Upper lobe of left lung (tissue), 6 donors: ENCODE results near the gene CHD9. TPM values are rescaled to one million over a fixed set of nuclear protein-coding genes. Genes with fewer than 3 reads are reported as not detected.
"Not testable (repeated sequence)": the region's sequence is repeated elsewhere in the genome, so short reads cannot be mapped to it uniquely, and the experiment has no call there.

ENCODE experiments used
- ATAC-seq, 2 donors: fragments of 200-7000 bp; cut with Tn5 transposase; one replicate each; pipeline ENCODE4 v1.9.1; 2022; ENCODE audit warnings: mild to moderate bottlenecking in 2 of 2, moderate library complexity in 2 of 2; ENCODE audit not compliant: low FRiP score in 2 of 2
- DNase-seq, 2 donors: peaks; one replicate each; pipeline ENCODE4 v3.0.0-alpha.2; 2019 to 2020
- H3K27ac ChIP-seq, 4 donors: fragments of 200-600 bp; sonication (generic); one replicate each; pipeline ENCODE4 v1.5.1; 2016 to 2019
- H3K27me3 ChIP-seq, 4 donors: fragments of 200-600 bp; sonication (generic); one replicate each; pipeline ENCODE4 v1.5.1; 2017 to 2019
- H3K36me3 ChIP-seq, 4 donors: fragments of 200-600 bp; sonication (generic); one replicate each; pipeline ENCODE4 v1.5.1; 2016 to 2019
- H3K4me1 ChIP-seq, 4 donors: fragments of 200-600 bp; sonication (generic); one replicate each; pipeline ENCODE4 v1.5.1; 2018 to 2019
- H3K4me3 ChIP-seq, 4 donors: fragments of 200-600 bp; sonication (generic); one replicate each; pipeline ENCODE4 v1.5.1; 2017 to 2019; ENCODE audit warnings: mild to moderate bottlenecking in 2 of 4, moderate library complexity in 1 of 4
- H3K9me3 ChIP-seq, 4 donors: fragments of 200-600 bp; sonication (generic); one replicate each; pipeline ENCODE4 v1.5.1; 2018 to 2019
- EP300 ChIP-seq, 4 donors: sonication (generic); formaldehyde crosslinking; IDR thresholded peaks; one replicate each; pipeline ENCODE4 v1.5.1; 2017; ENCODE audit warnings: antibody characterized with exemption in 4 of 4, control low read depth in 2 of 4
- POLR2A ChIP-seq, 4 donors: fragments of 450-650 bp; IDR thresholded peaks; one replicate each; pipeline ENCODE4 v1.5.1; 2016 to 2017; ENCODE audit warnings: antibody characterized with exemption in 4 of 4, mild to moderate bottlenecking in 2 of 4
- POLR2AphosphoS5 ChIP-seq, 2 donors: sonication (generic); formaldehyde crosslinking; IDR thresholded peaks; one replicate each; pipeline ENCODE4 v1.5.1; 2017; ENCODE audit warnings: antibody characterized with exemption in 2 of 2
- WGBS, 2 donors: methylation state at CpG; one replicate each; pipeline ENCODE4 v1.1.5; 2017 to 2018; 5-methylcytosine and 5-hydroxymethylcytosine counted together
- total RNA-seq, 6 donors: library from RNA; depleted of rRNA in 4 of 6; stranded (reverse); fragments of >200 nt in 4 of 6; gene quantifications; one replicate each; pipeline versions ENCODE4 v1.1.0 to v1.2.1, GENCODE V29; 2016 to 2021
- TF ChIP-seq, protein P1 (sequence below), 6 experiments: fragments of 450-650 bp in 4 of 6; fragments of 200-600 bp in 2 of 6; sonication (generic) in 2 of 6; IDR thresholded peaks; one replicate each; pipeline ENCODE4 v1.5.1; 2016 to 2019; ENCODE audit warnings: antibody characterized with exemption in 6 of 6
- donor health status: DM: no; HTN: no; CAD: no; lungs with moderate emphysema.
- donor health status: DM: no; HTN: yes; CAD: no; lungs with severe emphysema.

The CHD9 gene
- total RNA-seq, 6 donors from 2014 or later, result 55.6 to 98.8 (median 68.3) TPM

DNA sequence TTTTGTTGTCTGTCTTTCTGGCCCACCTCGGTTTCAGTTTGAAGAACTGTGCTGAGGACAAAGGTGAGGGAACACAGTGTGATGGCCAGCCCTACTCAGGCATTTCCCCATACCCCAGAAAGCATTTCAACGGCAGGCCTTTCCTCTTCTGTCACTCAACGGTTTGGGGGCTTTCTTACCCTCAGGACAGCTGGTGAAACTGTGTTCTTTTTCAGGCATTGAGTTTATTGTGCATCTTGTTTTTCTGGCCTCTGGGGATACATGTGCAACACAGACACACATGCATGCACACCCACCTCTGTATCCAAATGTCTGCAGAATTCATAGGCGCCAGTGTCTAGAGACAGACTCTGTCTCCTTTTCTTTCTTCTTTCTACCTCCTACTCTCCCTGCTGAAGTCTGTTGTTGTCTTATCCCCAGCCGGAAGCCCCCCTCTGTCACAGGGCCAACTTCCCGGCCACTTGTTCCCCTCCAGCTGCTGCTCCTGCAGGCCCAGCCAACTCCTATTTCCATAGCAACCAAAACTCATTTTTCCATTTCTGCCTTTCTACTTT, 17.0 kb downstream of the CHD9 start:
- DNase-seq (peak in 1 of 2 donors; percentile 27), ATAC-seq (peak in 1 of 2 donors; percentile 81)
- Histone ChIP-seq H3K4me1 (peaks cover 18 to 43% (median 34%) of the 10 kb centered on the region in 4 donors), H3K27me3 (no peaks in the 10 kb centered on the region), H3K9me3 (no peaks in the 10 kb centered on the region), H3K27ac (peak overlapping the region; percentile 39 to 69 (median 48)), H3K4me3 (no peak overlapping the region), H3K36me3 (no peaks in the 10 kb centered on the region)
- 22 to 29% methylated on average over 6 of the region's 6 CpGs for WGBS, 2 donors
- no peak for TF ChIP-seq EP300 (IDR thresholded peaks at IDR 0.05)
- no peak for TF ChIP-seq POLR2A (IDR thresholded peaks at IDR 0.05)
- TF ChIP-seq POLR2AphosphoS5 (IDR thresholded peaks at IDR 0.05), result peak in 1 of 2 donors; percentile 5
- TF ChIP-seq, protein P1, sequence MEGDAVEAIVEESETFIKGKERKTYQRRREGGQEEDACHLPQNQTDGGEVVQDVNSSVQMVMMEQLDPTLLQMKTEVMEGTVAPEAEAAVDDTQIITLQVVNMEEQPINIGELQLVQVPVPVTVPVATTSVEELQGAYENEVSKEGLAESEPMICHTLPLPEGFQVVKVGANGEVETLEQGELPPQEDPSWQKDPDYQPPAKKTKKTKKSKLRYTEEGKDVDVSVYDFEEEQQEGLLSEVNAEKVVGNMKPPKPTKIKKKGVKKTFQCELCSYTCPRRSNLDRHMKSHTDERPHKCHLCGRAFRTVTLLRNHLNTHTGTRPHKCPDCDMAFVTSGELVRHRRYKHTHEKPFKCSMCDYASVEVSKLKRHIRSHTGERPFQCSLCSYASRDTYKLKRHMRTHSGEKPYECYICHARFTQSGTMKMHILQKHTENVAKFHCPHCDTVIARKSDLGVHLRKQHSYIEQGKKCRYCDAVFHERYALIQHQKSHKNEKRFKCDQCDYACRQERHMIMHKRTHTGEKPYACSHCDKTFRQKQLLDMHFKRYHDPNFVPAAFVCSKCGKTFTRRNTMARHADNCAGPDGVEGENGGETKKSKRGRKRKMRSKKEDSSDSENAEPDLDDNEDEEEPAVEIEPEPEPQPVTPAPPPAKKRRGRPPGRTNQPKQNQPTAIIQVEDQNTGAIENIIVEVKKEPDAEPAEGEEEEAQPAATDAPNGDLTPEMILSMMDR (IDR thresholded peaks at IDR 0.05), result no peak

DNA sequence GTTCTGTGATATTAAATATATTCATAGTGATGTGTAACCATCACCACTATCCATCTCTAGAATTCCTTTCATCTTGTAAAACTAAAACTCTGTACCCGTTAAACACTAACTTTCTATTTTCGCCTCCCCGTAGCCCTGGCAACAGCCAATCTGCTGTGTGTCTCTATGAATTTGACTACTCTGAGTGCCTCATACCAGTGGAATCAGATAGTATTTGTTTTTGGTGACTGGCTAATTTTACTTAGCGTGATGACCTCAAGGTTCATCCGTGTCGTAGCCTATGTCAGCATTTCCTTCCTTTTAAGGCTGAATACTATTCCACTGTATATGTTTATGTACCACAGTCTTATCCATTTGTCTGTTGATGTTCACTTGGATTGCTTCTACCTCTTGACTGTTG, 18.2 kb downstream of the CHD9 start:
- no peak for DNase-seq
- TF ChIP-seq, protein P1 (IDR thresholded peaks at IDR 0.05), result no peak
- no peak for TF ChIP-seq EP300 (IDR thresholded peaks at IDR 0.05)
- TF ChIP-seq POLR2AphosphoS5 (IDR thresholded peaks at IDR 0.05), result no peak
- TF ChIP-seq POLR2A (IDR thresholded peaks at IDR 0.05), result no peak
- Histone ChIP-seq H3K27me3 (no peaks in the 10 kb centered on the region), H3K36me3 (no peaks in the 10 kb centered on the region), H3K9me3 (no peaks in the 10 kb centered on the region), H3K4me3 (no peak overlapping the region), H3K27ac (peak overlapping the region in 2 of 4 donors; percentile 7 to 69), H3K4me1 (peaks cover 18 to 41% (median 32%) of the 10 kb centered on the region in 4 donors)
- WGBS, 2 donors, result 80% methylated on average over 6 of the region's 6 CpGs
- no peak for ATAC-seq

DNA sequence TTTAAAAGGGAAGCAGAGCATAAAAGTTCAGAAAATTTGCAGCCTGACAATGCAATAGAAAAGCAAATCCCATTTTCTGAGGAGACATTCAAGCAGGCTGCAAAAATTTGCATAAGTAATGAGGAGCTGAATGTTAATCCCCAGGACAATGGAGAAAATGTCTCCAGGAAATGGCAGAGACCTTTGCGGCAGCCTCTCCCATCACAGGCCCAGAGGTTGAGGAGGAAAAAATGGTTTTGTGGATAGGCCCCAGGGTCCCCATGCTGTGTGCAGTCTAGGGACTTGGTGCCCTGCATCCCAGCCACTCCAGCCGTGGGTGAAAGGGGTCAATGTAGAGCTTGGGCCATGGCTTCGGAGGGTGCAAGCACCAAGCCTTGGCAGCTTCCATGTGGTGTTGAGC, 19.5 kb downstream of the CHD9 start:
- H3K4me1 ChIP-seq, result peaks cover 24 to 30% (median 26%) of the 10 kb centered on the region in 4 donors
- H3K36me3 ChIP-seq, H3K9me3 ChIP-seq, H3K27me3 ChIP-seq, H3K4me3 ChIP-seq, ATAC-seq, DNase-seq, H3K27ac ChIP-seq: not testable (repeated sequence)
- 80 to 88% methylated on average over 3 of the region's 3 CpGs for WGBS, 2 donors

DNA sequence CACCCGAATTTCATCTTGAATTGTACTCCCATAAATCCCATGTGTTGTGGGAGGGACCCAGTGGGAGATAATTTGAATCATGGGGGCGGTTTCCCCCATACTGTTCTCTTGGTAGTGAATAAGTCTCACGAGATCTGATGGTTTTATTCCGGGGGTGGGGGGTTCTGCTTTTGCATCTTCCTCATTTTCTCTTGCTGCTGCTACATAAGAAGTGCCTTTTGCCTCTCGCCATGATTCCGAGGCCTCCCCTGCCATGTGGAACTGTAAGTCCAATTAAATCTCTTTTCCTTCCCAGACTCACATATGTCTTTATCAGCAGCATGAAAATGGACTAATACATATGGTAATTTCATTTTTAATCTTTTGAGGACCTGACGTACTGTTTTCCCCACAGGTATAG, 20.7 kb downstream of the CHD9 start:
- H3K36me3 ChIP-seq, result not testable (repeated sequence)

DNA sequence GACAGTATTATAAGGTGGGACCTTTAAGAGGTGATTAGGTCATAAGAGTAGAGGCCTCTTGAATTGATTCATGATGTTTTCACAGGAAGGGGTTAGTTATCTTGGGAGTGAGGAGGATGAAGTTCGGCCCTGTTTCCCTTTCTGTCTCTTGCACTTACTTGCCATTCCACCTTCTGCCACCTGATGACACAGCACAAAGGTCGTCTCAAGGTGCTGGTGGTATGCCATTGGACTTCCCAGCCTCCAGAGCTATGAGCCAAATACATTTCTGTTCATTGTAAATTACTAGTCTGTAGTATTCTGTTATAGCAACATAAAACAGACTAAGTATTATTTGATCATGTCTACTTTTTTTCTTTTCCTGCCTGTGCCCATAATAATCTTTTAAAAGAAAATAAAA, 23.5 kb downstream of the CHD9 start:
- ATAC-seq (no peak), DNase-seq (no peak)
- WGBS, 2 donors, result 67 to 84% methylated on average over 2 of the region's 2 CpGs
- Histone ChIP-seq H3K9me3 (no peaks in the 10 kb centered on the region), H3K4me1 (peaks cover 14 to 35% (median 32%) of the 10 kb centered on the region in 4 donors), H3K4me3 (no peak overlapping the region), H3K36me3 (no peaks in the 10 kb centered on the region), H3K27me3 (no peaks in the 10 kb centered on the region), H3K27ac (no peak overlapping the region)
- no peak for TF ChIP-seq EP300 (IDR thresholded peaks at IDR 0.05)
- TF ChIP-seq POLR2AphosphoS5 (IDR thresholded peaks at IDR 0.05), result no peak
- TF ChIP-seq, protein P1 (IDR thresholded peaks at IDR 0.05), result no peak
- no peak for TF ChIP-seq POLR2A (IDR thresholded peaks at IDR 0.05)

More for the DNA sequence above, 20.7 kb downstream of the CHD9 start:
- H3K4me3 ChIP-seq, ATAC-seq, DNase-seq, H3K9me3 ChIP-seq, H3K27ac ChIP-seq, H3K27me3 ChIP-seq: not testable (repeated sequence)
- peaks cover 29 to 38% (median 32%) of the 10 kb centered on the region in 4 donors for H3K4me1 ChIP-seq
- WGBS, 2 donors, result 85 to 89% methylated on average over 7 of the region's 7 CpGs
